MCF 10A (cell line): ENCODE data around the gene ZDHHC22. TPM values are rescaled to one million over a fixed set of nuclear protein-coding genes. Genes with fewer than 3 reads are reported as not detected.
A peak's percentile ranks its signal among the peaks of the same experiment; 100 is the strongest.

Experiments
- BruUV-seq: library from RNA; stranded (reverse); fragments of 400-500 nt; replicated peaks from 2 replicates; lab custom pipeline; 2021; lab: Mats Ljungman, UMichigan
- CTCF ChIA-PET: fragments of 300-600 bp; sonication (Branson Sonifier 250); formaldehyde crosslinking; extraction: SDS; loops from one replicate; lab custom pipeline; 2021; ENCODE audit warnings: antibody characterized with exemption, inconsistent platforms; lab: Yijun Ruan, JAX
- POLR2A ChIA-PET: fragments of 300-600, 350-650 bp; sonication (Branson Sonifier 250); formaldehyde crosslinking; extraction: SDS; loops from one replicate; lab custom pipeline; 2020; ENCODE audit warnings: antibody characterized with exemption, inconsistent platforms; lab: Yijun Ruan, JAX
- DNase-seq: peaks from one replicate; pipeline ENCODE4 v3.0.0-alpha.2; 2018; ENCODE audit not compliant: unreplicated experiment
- H3K27ac Mint-ChIP-seq: one replicate; pipeline ENCODE4 v1.8.0; 2022; ENCODE audit warnings: mild to moderate bottlenecking, low read depth, mixed read lengths; ENCODE audit not compliant: unreplicated experiment
- H3K27me3 Mint-ChIP-seq: one replicate; pipeline ENCODE4 v1.8.0; 2022; ENCODE audit warnings: mixed read lengths; ENCODE audit not compliant: insufficient read depth, unreplicated experiment
- H3K36me3 Mint-ChIP-seq: one replicate; pipeline ENCODE4 v1.8.0; 2022; ENCODE audit warnings: mild to moderate bottlenecking, moderate library complexity, mixed read lengths; ENCODE audit not compliant: insufficient read depth, unreplicated experiment
- H3K4me1 Mint-ChIP-seq: one replicate; pipeline ENCODE4 v1.8.0; 2022; ENCODE audit warnings: mixed read lengths; ENCODE audit not compliant: insufficient read depth, unreplicated experiment
- H3K4me3 Mint-ChIP-seq: one replicate; pipeline ENCODE4 v1.8.0; 2022; ENCODE audit warnings: mild to moderate bottlenecking, moderate library complexity, mixed read lengths; ENCODE audit not compliant: unreplicated experiment
- H3K9me3 Mint-ChIP-seq: one replicate; pipeline ENCODE4 v1.8.0; 2022; ENCODE audit warnings: mixed read lengths; ENCODE audit not compliant: unreplicated experiment
- CTCF ChIP-seq: fragments of 200-600 bp; IDR thresholded peaks from one replicate; pipeline ENCODE4 v1.8.0; 2022; ENCODE audit warnings: antibody characterized with exemption, mild to moderate bottlenecking; ENCODE audit not compliant: unreplicated experiment
- intact Hi-C: fragments of 100-400 bp; cut with micrococcal nuclease; formaldehyde crosslinking; loops from 2 replicates; pipeline ENCODE4 v1.14.1; 2022
- total RNA-seq: library from RNA; stranded (reverse); gene quantifications from 2 replicates; pipeline ENCODE4 v1.2.3, GENCODE V29; 2022

Gene ZDHHC22
- total RNA-seq, 1 experiment from 2014 or later: not detected

DNA sequence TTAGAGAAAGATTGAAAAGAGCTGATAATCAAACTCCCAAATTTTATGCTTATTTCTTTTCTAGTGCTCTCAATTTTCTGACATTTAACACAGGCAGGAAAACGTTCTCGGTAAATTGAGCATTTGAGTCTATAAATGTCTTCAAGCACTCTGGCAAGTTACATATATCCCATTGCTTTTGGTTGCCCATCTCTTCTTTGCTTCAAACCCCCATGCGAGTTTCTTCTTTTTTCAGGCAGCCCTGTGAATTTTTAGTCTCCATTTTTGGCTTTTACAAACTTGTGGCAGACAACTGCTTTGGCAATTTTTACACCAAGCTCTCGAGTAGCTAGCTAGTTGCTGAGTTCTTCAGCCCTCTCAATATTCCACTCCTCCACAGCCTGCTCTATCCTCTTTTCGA lies 31.3 kb upstream of the ZDHHC22 start:
- Mint-ChIP-seq H3K27me3 (no peaks in the 10 kb centered on the region), H3K36me3 (no peaks in the 10 kb centered on the region), H3K4me3 (no peak overlapping the region), H3K4me1 (no peaks in the 10 kb centered on the region), H3K9me3 (peaks cover 13% of the 10 kb centered on the region), H3K27ac (no peak overlapping the region)
- TF ChIP-seq CTCF: no peak
- no TSS peak for BruUV-seq
- DNase-seq: no peak
- intact Hi-C loops: no loop called here
- ChIA-PET POLR2A (interaction anchor here (0.6 to 1.3 kb wide), 4 partner anchors 8 to 22 kb away, joined by 3 to 4 read pairs (median 3); partner anchors contain the start of gene TMEM63C), CTCF (interaction anchor here (0.6 to 1.5 kb wide), 5 partner anchors 12 to 143 kb away, joined by 3 to 6 read pairs (median 4); no protein-coding TSS in a partner anchor)

- BruUV-seq: no TSS peak
- ChIA-PET POLR2A (interaction anchor here (0.7 kb wide), 1 partner anchor 123 kb away, joined by 3 read pairs; no protein-coding TSS in a partner anchor), CTCF (interaction anchor here (0.7 kb wide), 1 partner anchor 12 kb away, joined by 4 read pairs; no protein-coding TSS in a partner anchor)
- no peaks in the 10 kb centered on the region for H3K27me3 Mint-ChIP-seq
- DNase-seq: no peak
- no peaks in the 10 kb centered on the region for H3K4me1 Mint-ChIP-seq
- no peaks in the 10 kb centered on the region for H3K36me3 Mint-ChIP-seq
- TF ChIP-seq CTCF: no peak
- H3K9me3 Mint-ChIP-seq: peaks cover 13% of the 10 kb centered on the region
- H3K4me3 Mint-ChIP-seq: no peak overlapping the region
- intact Hi-C loops: no loop called here
- H3K27ac Mint-ChIP-seq: no peak overlapping the region
These were observed 28.5 kb upstream of the ZDHHC22 start for GRCh38 chr14:77170045-77170444.

- TF ChIP-seq CTCF: no peak
- Mint-ChIP-seq H3K4me3 (no peak overlapping the region), H3K36me3 (peaks cover 7% of the 10 kb centered on the region), H3K9me3 (no peaks in the 10 kb centered on the region), H3K4me1 (peaks cover 13% of the 10 kb centered on the region), H3K27ac (no peak overlapping the region), H3K27me3 (no peaks in the 10 kb centered on the region)
- ChIA-PET POLR2A (no interaction called here), CTCF (interaction anchor here (0.6 kb wide), 1 partner anchor 286 kb away, joined by 4 read pairs; no protein-coding TSS in a partner anchor)
- no TSS peak for BruUV-seq
- DNase-seq: no peak
- intact Hi-C loops: no loop called here
These were observed 19.4 kb upstream of the ZDHHC22 start for GRCh38 chr14:77161011-77161410.

DNA sequence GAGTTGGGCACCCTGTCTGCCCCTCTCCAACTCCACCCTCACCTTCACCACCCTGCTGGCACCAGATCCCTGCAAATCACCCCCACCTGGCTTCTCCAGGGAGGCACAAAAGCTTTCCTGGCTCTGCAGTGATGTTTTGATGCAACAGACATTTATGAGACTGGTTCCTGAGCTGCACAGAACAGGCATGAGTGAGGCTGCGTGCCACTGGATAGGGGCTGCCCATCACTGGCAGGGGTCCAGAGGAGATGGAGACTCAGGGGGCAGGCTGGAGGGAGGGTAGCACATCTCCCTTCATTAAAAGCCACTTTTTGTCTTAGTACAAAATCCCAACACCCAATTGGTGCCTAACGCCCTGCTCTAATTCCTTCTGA lies 17.3 kb upstream of the ZDHHC22 start:
- no peaks in the 10 kb centered on the region for H3K27me3 Mint-ChIP-seq
- H3K4me3 Mint-ChIP-seq: no peak overlapping the region
- H3K4me1 Mint-ChIP-seq: peaks cover 13% of the 10 kb centered on the region
- intact Hi-C loops: no loop called here
- H3K9me3 Mint-ChIP-seq: no peaks in the 10 kb centered on the region
- ChIA-PET CTCF (interaction anchor here (0.9 to 3.1 kb wide), 2 partner anchors 157 to 286 kb away, joined by 3 to 12 read pairs; no protein-coding TSS in a partner anchor), POLR2A (interaction anchor here (1.6 kb wide), 1 partner anchor 10 kb away, joined by 3 read pairs; no protein-coding TSS in a partner anchor)
- no peak for TF ChIP-seq CTCF
- no TSS peak for BruUV-seq
- DNase-seq: no peak
- peaks cover 7% of the 10 kb centered on the region for H3K36me3 Mint-ChIP-seq
- H3K27ac Mint-ChIP-seq: peak overlapping the region; percentile 37
